Testis (tissue), 3 donors: Measurements from ENCODE around the gene NEURL1. TPM values are rescaled to one million over a fixed set of nuclear protein-coding genes. Genes with fewer than 3 reads are reported as not detected.

Source experiments
- DNase-seq: peaks from one replicate; pipeline ENCODE4 v3.0.0-alpha.2; 2019
- H3K27ac ChIP-seq, 2 donors: fragments of 200-600 bp; sonication (generic); one replicate each; pipeline ENCODE4 v1.5.1; 2019
- H3K27me3 ChIP-seq: fragments of 200-600 bp; sonication (generic); one replicate; pipeline ENCODE4 v1.5.1; 2019
- H3K36me3 ChIP-seq: fragments of 200-600 bp; sonication (generic); one replicate; pipeline ENCODE4 v1.5.1; 2017; ENCODE audit warnings: low read depth; ENCODE audit errors: missing control alignments
- H3K4me1 ChIP-seq: fragments of 200-600 bp; sonication (generic); one replicate; pipeline ENCODE4 v1.5.1; 2019
- H3K4me3 ChIP-seq, 2 donors: fragments of 200-600 bp; sonication (generic); one replicate each; pipeline ENCODE4 v1.5.1; 2017 to 2019
- H3K9me3 ChIP-seq: fragments of 200-600 bp; sonication (generic); one replicate; pipeline ENCODE4 v1.5.1; 2017
- POLR2A ChIP-seq: fragments of 450-650 bp; IDR thresholded peaks from one replicate; pipeline ENCODE4 v1.6.1; 2017; ENCODE audit warnings: antibody characterized with exemption, mild to moderate bottlenecking, moderate library complexity
- WGBS, 2 donors: methylation state at CpG; one replicate each; pipeline ENCODE4 v1.1.5; 2018; 5-methylcytosine and 5-hydroxymethylcytosine counted together
- intact Hi-C: fragments of 100-400 bp; cut with DNase I; formaldehyde crosslinking; loops from one replicate; pipeline ENCODE4 v1.15.1; 2023; ENCODE audit warnings: low total_unique reads
- polyA plus RNA-seq: library from polyadenylated mRNA; stranded (reverse); fragments of 350-450 nt; fragmentation: Illumina TruSeq; extraction: RNeasy Lipid Tissue Mini Kit (QIAGEN cat#74804); gene quantifications from one replicate; pipeline ENCODE4 v1.2.3, GENCODE V29; 2014; ENCODE audit warnings: low read depth, low replicate concordance; ENCODE audit not compliant: insufficient read depth
- total RNA-seq, 2 donors: library from RNA; depleted of rRNA; stranded (reverse); fragments of >200 nt; gene quantifications; one replicate each; pipeline ENCODE4 v1.2.3, GENCODE V29; 2016
- TF ChIP-seq, protein P1 (sequence below), 3 experiments: fragments of 450-650 bp in 2 of 3; fragments of 200-600 bp in 1 of 3; sonication (generic) in 1 of 3; IDR thresholded peaks; one replicate each; pipeline ENCODE4 v1.5.1; 2016 to 2019; ENCODE audit warnings: antibody characterized with exemption in 3 of 3, mild to moderate bottlenecking in 2 of 3, moderate library complexity in 1 of 3

The NEURL1 gene
- total and polyA plus RNA-seq, 3 donors from 2014 or later, result 17.8 to 21.9 (median 19.8) TPM

DNA sequence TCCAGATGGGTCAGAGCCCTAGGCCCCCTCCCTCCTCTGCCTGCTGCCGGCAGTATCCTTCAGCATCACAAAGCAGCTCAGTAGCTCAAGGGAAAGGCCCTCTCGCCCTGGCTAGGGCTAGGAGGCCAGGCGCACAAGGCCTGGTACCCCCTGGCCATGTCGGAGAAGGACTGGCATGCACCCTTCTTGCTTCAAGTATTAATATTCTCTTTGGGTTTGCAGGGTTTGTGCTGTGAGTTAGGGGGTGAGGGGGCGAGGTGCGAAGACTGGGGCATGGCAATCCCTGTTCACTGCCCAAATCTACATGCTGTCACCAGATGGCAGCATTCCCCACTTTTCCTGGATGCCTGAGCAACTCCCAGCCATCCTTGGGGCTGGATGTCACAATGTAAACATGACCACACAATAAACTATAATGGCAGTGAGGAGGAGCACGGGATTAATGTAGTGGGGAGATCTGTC lies 105.2 kb downstream of the NEURL1 start:
- Histone ChIP-seq H3K4me3 (no peak overlapping the region), H3K27me3 (no peaks in the 10 kb centered on the region), H3K36me3 (no peaks in the 10 kb centered on the region), H3K9me3 (no peaks in the 10 kb centered on the region), H3K27ac (no peak overlapping the region), H3K4me1 (peaks cover 3% of the 10 kb centered on the region)
- DNase-seq, result peak; percentile 74
- no peak for TF ChIP-seq POLR2A
- TF ChIP-seq, protein P1, sequence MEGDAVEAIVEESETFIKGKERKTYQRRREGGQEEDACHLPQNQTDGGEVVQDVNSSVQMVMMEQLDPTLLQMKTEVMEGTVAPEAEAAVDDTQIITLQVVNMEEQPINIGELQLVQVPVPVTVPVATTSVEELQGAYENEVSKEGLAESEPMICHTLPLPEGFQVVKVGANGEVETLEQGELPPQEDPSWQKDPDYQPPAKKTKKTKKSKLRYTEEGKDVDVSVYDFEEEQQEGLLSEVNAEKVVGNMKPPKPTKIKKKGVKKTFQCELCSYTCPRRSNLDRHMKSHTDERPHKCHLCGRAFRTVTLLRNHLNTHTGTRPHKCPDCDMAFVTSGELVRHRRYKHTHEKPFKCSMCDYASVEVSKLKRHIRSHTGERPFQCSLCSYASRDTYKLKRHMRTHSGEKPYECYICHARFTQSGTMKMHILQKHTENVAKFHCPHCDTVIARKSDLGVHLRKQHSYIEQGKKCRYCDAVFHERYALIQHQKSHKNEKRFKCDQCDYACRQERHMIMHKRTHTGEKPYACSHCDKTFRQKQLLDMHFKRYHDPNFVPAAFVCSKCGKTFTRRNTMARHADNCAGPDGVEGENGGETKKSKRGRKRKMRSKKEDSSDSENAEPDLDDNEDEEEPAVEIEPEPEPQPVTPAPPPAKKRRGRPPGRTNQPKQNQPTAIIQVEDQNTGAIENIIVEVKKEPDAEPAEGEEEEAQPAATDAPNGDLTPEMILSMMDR (IDR thresholded peaks at IDR 0.05), result peak; percentile 69 to 75 (median 75)
- intact Hi-C loops, result no loop called here
- WGBS, 2 donors, result 46 to 63% methylated on average over 7 of the region's 7 CpGs

DNA sequence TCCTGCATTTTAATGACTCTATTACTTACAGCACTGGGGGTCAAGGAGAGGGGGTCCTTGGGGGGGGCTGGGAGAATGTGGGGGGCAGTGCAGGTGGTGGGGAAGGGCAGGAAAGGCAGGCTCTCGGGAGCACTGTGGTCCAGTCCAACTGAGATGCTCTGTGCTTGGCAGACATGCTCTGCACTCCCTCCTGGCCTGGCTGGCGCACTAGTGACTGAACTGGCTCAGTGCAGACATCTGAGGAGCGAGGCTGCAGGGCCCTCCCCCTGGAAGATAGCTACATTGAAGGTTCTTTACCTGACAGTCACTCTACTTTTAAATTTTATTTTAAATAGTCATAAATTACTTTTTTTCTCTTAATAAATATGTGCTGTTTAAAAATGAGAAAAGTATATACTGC lies 105.7 kb downstream of the NEURL1 start:
- intact Hi-C loops, result no loop called here
- no peak for DNase-seq
- 45 to 55% methylated on average over 3 of the region's 3 CpGs for WGBS, 2 donors
- TF ChIP-seq POLR2A, result no peak
- TF ChIP-seq, protein P1 (IDR thresholded peaks at IDR 0.05), result no peak
- Histone ChIP-seq H3K4me3 (no peak overlapping the region), H3K4me1 (peaks cover 3% of the 10 kb centered on the region), H3K27ac (no peak overlapping the region), H3K9me3 (no peaks in the 10 kb centered on the region), H3K27me3 (no peaks in the 10 kb centered on the region), H3K36me3 (no peaks in the 10 kb centered on the region)

DNA sequence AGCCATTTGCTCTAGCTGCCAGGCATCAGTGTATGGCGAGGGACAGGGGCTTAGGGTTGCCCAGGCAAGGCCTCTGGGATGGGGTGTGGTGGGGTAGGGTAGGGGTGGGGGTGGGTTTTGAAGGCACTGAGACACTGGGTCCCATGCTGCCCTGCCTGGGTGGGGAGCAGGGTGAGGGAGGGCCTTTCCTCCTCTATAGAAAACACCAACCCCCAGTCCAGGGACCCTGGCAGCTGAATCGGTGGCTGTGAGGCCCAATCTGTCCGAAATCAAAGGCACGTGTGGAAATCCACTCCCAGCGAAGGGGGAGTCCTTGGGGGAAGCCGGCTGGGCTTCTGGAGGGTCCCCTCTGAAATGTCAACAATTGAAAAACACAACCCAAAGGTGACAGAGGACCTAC lies 106.4 kb downstream of the NEURL1 start:
- intact Hi-C loops, result loop anchor here (5.0 kb wide), 1 partner anchor 77 kb away; no protein-coding TSS in a partner anchor
- Histone ChIP-seq H3K4me3 (no peak overlapping the region), H3K4me1 (peaks cover 3% of the 10 kb centered on the region), H3K36me3 (no peaks in the 10 kb centered on the region), H3K9me3 (no peaks in the 10 kb centered on the region), H3K27me3 (no peaks in the 10 kb centered on the region), H3K27ac (peak overlapping the region; percentile 32 to 55)
- DNase-seq, result no peak
- TF ChIP-seq, protein P1 (IDR thresholded peaks at IDR 0.05), result no peak
- TF ChIP-seq POLR2A, result no peak
- WGBS, 2 donors, result 69 to 73% methylated on average over 2 to 6 of the region's 6 CpGs

DNA sequence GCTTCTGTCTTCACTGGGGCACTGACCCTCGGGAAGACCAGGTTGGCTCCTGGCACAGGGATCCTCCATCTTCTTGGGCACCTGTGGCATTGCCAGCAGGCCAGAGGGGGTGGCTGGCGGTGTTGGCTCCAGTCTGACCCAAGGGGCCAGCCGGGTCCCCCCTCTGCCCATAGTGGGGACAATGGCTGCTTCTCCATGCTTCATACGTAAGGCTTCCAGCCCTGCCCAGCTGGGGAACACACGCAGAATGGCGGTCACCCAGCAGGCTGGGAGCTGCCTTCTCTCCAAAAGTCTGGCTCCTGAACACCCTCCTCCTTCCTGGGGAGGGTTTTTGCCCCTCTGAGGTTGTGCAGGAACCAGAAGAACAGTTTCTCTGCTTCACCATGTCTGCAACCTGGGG lies 106.8 kb downstream of the NEURL1 start:
- Histone ChIP-seq H3K27ac (peak overlapping the region; percentile 32 to 55), H3K4me3 (no peak overlapping the region), H3K4me1 (peaks cover 3% of the 10 kb centered on the region), H3K36me3 (no peaks in the 10 kb centered on the region), H3K9me3 (no peaks in the 10 kb centered on the region), H3K27me3 (no peaks in the 10 kb centered on the region)
- WGBS, 2 donors, result 82 to 89% methylated on average over 4 to 6 of the region's 6 CpGs
- intact Hi-C loops, result loop anchor here (5.0 kb wide), 1 partner anchor 77 kb away; no protein-coding TSS in a partner anchor
- TF ChIP-seq, protein P1 (IDR thresholded peaks at IDR 0.05), result no peak
- TF ChIP-seq POLR2A, result no peak
- DNase-seq, result no peak

DNA sequence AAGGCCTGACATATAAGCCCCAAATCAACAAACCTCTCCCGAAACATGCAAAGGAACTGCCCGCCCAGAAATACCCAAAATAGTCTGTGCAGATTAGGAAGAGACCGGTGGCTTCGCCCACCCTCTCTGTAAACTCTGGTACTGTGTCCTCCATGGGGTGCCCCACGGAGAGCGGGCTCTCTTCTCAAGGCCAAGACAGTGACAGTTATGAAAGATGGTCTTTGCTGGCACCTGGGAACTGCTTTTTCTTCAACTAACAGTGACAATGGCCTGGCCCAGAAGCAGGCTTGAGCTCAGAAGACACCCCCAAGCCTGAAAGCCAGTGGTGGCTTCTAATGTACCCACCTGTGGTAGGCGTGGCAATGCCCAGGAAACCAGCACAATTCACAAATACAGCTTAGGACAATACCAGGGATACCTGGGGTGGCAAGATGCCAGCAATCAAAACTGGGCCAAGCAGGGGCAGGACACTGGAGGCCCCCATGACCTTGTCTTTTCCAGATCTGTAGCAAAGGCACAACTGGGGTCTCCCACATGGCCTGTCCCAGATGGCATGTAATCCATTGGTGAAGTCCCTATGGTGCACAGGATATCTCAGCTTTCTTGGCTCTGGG lies 107.6 kb downstream of the NEURL1 start:
- H3K9me3 ChIP-seq, result no peaks in the 10 kb centered on the region
- 56 to 65% methylated on average over 7 of the region's 7 CpGs for WGBS, 2 donors

More for the DNA sequence above, 107.6 kb downstream of the NEURL1 start:
- H3K27ac ChIP-seq, result peak overlapping the region in 1 of 2 donors; percentile 55
- DNase-seq, result no peak
- H3K27me3 ChIP-seq, result no peaks in the 10 kb centered on the region
- H3K4me1 ChIP-seq, result peaks cover 3% of the 10 kb centered on the region
- intact Hi-C loops, result loop anchor here (5.0 kb wide), 1 partner anchor 76 kb away; no protein-coding TSS in a partner anchor
- H3K4me3 ChIP-seq, result no peak overlapping the region
- TF ChIP-seq, protein P1 (IDR thresholded peaks at IDR 0.05), result no peak
- TF ChIP-seq POLR2A, result no peak
- no peaks in the 10 kb centered on the region for H3K36me3 ChIP-seq
